Measurements from ENCODE around the gene SRP9.

Gene SRP9

GRCh38 chr1:225747566-225747965, 30.1 kb upstream of the SRP9 start:
- no peaks in the 10 kb centered on the region for H3K36me3 ChIP-seq (ENCODE audit: insufficient read depth, low read length)
- peaks cover 12% of the 10 kb centered on the region for H3K4me1 ChIP-seq (ENCODE audit: insufficient read depth, low read length, poor library complexity, severe bottlenecking)
- no peaks in the 10 kb centered on the region for H3K27me3 ChIP-seq (ENCODE audit: insufficient read depth, low read length, poor library complexity, severe bottlenecking)
- no peak overlapping the region for H3K9ac ChIP-seq (ENCODE audit: low read depth, low read length, poor library complexity, severe bottlenecking)
- TF ChIP-seq EZH2phosphoT487 (IDR thresholded peaks at IDR 0.05; ENCODE audit: borderline replicate concordance) (no peak), CTCF (conservative IDR thresholded peaks at IDR 0.05; ENCODE audit: low read length) (no peak)
- no peak overlapping the region for H2AFZ ChIP-seq (ENCODE audit: low read length)
- H3K9me2 ChIP-seq (replicated peaks; ENCODE audit: low read depth, low read length): no peaks in the 10 kb centered on the region
- no peaks in the 10 kb centered on the region for H3K9me3 ChIP-seq (ENCODE audit: insufficient read depth, low read depth, low read length)
- H3K4me2 ChIP-seq (ENCODE audit: low read depth, low read length, poor library complexity, severe bottlenecking): no peak overlapping the region
- H3K79me2 ChIP-seq (ENCODE audit: insufficient read depth, low read length): no peaks in the 10 kb centered on the region
- no peak overlapping the region for H3K4me3 ChIP-seq (ENCODE audit: low read length, poor library complexity, severe bottlenecking)
- no peaks in the 10 kb centered on the region for H3F3A ChIP-seq (ENCODE audit: low read depth)
- H4K20me1 ChIP-seq (ENCODE audit: insufficient read depth, low read length, poor library complexity, severe bottlenecking): no peaks in the 10 kb centered on the region

DNA sequence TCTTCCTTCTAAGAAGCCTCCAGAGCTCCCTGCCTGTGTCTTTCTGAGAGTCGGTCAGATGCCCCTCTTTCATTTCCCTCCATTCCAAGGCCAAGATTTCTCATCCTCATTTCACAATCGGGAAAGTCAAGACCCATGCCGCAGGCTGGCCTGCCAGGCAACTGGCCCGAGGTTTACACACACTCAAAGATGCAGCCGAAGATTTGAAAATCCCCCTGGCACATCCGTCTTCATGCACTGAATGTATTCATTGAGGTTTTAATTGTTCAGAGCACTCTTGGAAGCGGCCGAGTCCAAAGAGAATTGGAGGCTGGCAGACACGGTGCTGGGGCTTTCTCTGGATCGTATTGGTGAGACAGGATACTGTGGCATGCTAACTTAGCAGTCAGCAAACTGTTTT, 29.1 kb upstream of the SRP9 start:
- Histone ChIP-seq H3K36me3 (ENCODE audit: insufficient read depth, low read length) (no peaks in the 10 kb centered on the region), H3K27me3 (ENCODE audit: insufficient read depth, low read length, poor library complexity, severe bottlenecking) (no peaks in the 10 kb centered on the region), H3K9me3 (ENCODE audit: insufficient read depth, low read depth, low read length) (no peaks in the 10 kb centered on the region), H3K4me1 (ENCODE audit: insufficient read depth, low read length, poor library complexity, severe bottlenecking) (peaks cover 12% of the 10 kb centered on the region), H3F3A (ENCODE audit: low read depth) (no peaks in the 10 kb centered on the region), H3K9ac (ENCODE audit: low read depth, low read length, poor library complexity, severe bottlenecking) (no peak overlapping the region), H3K4me3 (ENCODE audit: low read length, poor library complexity, severe bottlenecking) (no peak overlapping the region), H3K9me2 (replicated peaks; ENCODE audit: low read depth, low read length) (no peaks in the 10 kb centered on the region), H2AFZ (ENCODE audit: low read length) (no peak overlapping the region), H4K20me1 (ENCODE audit: insufficient read depth, low read length, poor library complexity, severe bottlenecking) (no peaks in the 10 kb centered on the region), H3K79me2 (ENCODE audit: insufficient read depth, low read length) (no peaks in the 10 kb centered on the region), H3K4me2 (ENCODE audit: low read depth, low read length, poor library complexity, severe bottlenecking) (no peak overlapping the region)
- TF ChIP-seq EZH2phosphoT487 (IDR thresholded peaks at IDR 0.05; ENCODE audit: borderline replicate concordance) (no peak), CTCF (conservative IDR thresholded peaks at IDR 0.05; ENCODE audit: low read length) (no peak)

DNA sequence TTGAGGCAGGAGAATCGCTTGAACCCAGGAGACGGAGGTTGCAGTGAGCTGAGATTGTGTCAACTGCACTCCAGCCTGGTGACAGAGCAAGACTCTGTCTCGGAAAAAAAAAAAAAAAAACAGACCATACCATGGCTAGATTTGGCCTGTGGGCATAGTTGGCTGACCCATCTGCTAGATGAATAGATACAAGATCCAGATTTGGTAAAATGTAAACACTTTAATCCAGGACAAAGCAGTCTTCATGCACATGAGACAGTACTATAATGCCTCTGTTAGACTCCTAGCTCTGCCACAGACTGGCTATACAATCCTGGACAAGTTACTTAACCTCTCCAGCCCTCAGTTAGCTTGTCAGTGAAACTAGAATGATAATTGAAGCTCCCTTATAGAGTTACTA, 27.9 kb upstream of the SRP9 start:
- Histone ChIP-seq H3K36me3 (ENCODE audit: insufficient read depth, low read length) (no peaks in the 10 kb centered on the region), H3K9me2 (replicated peaks; ENCODE audit: low read depth, low read length) (no peaks in the 10 kb centered on the region), H3K9ac (ENCODE audit: low read depth, low read length, poor library complexity, severe bottlenecking) (no peak overlapping the region), H3K4me2 (ENCODE audit: low read depth, low read length, poor library complexity, severe bottlenecking) (no peak overlapping the region), H3K9me3 (ENCODE audit: insufficient read depth, low read depth, low read length) (no peaks in the 10 kb centered on the region), H2AFZ (ENCODE audit: low read length) (no peak overlapping the region), H3K4me3 (ENCODE audit: low read length, poor library complexity, severe bottlenecking) (no peak overlapping the region), H4K20me1 (ENCODE audit: insufficient read depth, low read length, poor library complexity, severe bottlenecking) (no peaks in the 10 kb centered on the region), H3K27me3 (ENCODE audit: insufficient read depth, low read length, poor library complexity, severe bottlenecking) (no peaks in the 10 kb centered on the region), H3F3A (ENCODE audit: low read depth) (no peaks in the 10 kb centered on the region), H3K4me1 (ENCODE audit: insufficient read depth, low read length, poor library complexity, severe bottlenecking) (peaks cover 12% of the 10 kb centered on the region), H3K79me2 (ENCODE audit: insufficient read depth, low read length) (no peaks in the 10 kb centered on the region)
- TF ChIP-seq CTCF (conservative IDR thresholded peaks at IDR 0.05; ENCODE audit: low read length): no peak
- TF ChIP-seq EZH2phosphoT487 (IDR thresholded peaks at IDR 0.05; ENCODE audit: borderline replicate concordance): no peak
